ENCODE results near the gene IMMP2L.

Gene IMMP2L

GRCh38 chr7:111094419-111094818, 467.9 kb downstream of the IMMP2L start:
- DNase-seq: no peak

DNA sequence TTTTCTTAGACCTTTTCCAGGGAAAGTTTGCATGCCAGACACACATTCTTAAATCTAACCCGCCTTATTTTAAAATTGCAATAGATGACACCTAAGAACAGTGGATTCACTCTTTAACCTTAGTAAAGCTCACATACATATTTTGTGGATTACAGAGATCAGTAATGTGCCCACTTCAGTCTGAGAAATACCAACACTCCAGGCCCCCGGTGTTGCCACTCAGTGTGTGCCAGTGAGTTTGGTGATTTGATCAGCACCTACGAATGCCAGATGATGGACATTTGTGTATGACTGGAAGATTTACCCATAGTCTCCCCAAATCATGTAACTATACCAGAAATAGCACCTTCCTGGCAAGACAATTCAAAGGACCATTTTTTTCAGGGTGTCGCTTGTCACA, 468.8 kb downstream of the IMMP2L start:
- DNase-seq: no peak

DNA sequence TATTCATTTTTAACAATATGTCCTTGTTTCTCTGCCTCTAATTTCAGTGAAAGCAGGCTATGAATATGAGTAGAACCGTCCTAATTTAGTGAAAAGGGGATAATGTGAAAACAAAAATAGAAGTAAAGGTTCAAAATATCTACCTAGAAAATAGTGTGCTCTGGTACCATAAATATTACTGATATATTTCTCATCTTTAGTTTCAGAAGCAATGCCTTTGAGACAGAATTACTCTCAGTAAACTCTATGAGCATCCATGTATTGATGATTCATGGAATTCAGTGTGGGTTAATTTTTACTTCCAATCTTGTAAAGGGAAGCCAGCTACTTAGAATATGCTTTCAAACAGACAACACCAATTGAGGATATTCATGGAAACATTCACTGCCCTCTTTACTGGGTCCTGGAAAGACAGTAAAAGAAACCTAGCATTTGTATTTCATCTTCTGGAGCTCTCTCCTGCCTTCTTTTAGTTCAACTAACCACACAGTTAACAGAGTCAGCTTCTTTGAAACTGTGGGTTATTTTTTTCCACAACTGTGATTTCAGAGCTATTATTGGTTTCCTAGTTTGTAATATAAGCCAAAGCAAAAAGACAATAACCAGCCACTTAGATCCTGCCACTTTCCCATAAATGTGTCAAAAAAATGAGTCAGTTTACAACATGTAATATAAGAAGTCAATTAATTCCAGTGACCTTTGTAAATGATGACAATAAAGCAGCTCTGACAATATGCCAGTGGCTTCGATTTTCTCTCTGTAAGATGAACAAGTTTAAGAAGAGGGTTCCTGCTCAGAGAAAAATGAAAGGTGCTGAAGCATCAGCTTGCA, 469.7 kb downstream of the IMMP2L start:
- no peak for DNase-seq

- DNase-seq: no peak
These were observed 470.5 kb downstream of the IMMP2L start for GRCh38 chr7:111091593-111092358.

- peak; percentile 26 for DNase-seq
These were observed 471.4 kb downstream of the IMMP2L start, which contains the start of gene LRRN3 for GRCh38 chr7:111090846-111091245. LRRN3 (plus strand) TSS chr7:111091127; CDS start chr7:111122773, 31,646 bp downstream.

GRCh38 chr7:111089822-111090426, 472.4 kb downstream of the IMMP2L start:
- peak; percentile 49 for DNase-seq

GRCh38 chr7:111088328-111088727, 474.0 kb downstream of the IMMP2L start:
- DNase-seq: no peak

DNA sequence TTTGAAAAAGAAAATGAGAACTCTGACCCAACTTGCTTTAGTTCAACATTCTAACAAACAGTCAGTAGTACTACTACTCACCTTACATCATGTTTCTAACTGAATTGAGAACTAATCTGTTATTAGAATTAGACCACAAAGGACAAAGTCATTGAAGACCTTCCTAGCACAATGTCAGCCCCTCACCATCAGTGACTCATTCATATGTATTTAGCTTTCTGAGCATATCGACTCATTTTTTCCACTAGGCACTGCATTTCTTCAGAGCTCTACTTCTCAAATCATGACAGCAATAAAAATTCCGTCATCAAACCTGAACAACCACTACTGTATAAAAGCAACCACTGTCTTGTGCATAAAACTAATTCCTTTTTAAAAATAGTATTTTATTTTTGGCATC, 475.8 kb downstream of the IMMP2L start:
- DNase-seq: peak; percentile 60

DNA sequence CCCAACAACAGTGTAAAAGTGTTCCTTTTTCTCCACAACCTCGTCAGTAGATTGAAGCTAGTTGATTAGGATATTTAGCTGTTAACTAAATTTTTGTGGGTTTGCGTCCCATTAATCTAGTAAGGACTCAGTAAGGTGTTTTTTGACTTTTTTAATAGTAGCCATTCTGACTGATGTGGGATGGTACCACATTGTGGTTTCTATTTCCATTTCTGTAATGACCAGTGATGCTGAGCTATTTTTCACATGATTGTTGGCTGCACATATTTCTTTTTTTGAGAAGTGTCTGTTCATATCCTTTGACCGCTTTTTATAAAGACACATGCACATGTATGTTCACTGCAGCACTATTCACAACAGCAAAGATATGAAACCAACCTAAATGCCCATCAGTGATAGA, 476.9 kb downstream of the IMMP2L start:
- DNase-seq: no peak

- DNase-seq: peak; percentile 69
These were observed 478.9 kb downstream of the IMMP2L start for GRCh38 chr7:111083413-111083812.

DNA sequence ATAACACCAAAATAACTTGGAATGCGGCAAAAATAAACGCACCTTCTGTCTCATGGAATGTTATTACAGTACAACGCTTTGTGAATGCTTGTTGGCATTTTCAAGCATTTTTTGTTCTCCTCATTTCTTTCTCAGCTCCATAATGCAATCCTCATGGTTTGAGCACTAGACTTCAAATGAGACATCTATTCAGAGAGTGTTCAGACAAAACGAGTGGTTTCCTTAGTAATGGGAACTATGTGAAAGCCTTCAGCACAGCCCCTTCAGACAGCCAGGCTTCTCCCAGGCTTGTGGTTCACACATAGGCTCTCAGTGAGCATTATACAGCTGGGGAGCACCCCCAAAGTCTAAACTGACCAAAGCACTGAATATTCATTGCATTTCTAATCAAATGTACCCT, 479.9 kb downstream of the IMMP2L start:
- peak; percentile 76 for DNase-seq

GRCh38 chr7:111081546-111082267, 480.6 kb downstream of the IMMP2L start:
- no peak for DNase-seq

DNA sequence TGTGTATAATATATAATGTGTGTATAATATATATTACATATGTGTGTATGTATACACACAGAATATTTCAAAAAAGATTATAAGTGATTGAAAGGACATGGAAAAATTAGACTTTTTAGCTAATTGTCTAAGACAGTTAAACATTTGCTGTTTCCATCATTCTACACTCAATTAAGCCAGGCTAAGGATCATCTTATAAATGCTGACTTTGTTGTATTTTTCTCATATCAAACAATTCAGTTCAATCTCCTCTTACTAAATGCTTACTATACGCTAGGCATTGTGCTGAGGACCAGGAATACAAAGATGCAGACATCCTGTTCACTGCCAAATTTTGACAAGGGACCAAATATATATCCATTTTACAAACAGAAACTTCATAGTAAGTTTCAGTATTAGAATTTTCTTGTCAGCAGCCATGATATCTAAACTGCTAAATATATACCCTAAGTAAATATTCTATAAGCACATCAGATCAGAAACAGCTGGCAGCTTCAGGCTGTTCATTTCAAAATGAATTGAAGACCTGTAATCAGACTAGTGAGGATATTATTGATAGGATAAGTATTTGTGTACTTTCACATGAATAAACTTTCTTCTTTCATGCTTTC, 481.7 kb downstream of the IMMP2L start:
- no peak for DNase-seq

- DNase-seq: no peak
These were observed 485.3 kb downstream of the IMMP2L start for GRCh38 chr7:111077001-111077400.

DNA sequence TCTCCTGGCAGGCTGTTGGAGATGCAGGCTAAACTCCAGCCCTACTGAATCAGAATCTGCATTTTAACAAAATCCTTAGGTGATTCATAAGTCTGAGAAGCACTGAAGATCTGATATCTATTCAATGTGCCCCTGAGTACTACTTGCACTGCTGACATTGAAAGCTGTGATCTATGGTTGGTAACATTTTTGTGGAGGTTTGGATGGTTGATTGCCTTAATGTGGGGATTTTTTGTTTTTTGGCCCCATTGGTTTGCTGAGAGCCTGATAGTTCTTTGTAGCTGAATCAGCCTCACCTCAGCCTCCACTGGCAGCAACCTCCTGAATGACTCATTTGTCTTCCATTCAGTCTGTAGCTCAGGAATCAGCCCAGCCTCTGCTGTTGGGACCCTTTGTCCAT, 486.1 kb downstream of the IMMP2L start:
- DNase-seq: peak; percentile 85

- DNase-seq: no peak
These were observed 486.8 kb downstream of the IMMP2L start for GRCh38 chr7:111075498-111075897.

- DNase-seq: no peak
These were observed 487.5 kb downstream of the IMMP2L start for GRCh38 chr7:111074748-111075146.

DNA sequence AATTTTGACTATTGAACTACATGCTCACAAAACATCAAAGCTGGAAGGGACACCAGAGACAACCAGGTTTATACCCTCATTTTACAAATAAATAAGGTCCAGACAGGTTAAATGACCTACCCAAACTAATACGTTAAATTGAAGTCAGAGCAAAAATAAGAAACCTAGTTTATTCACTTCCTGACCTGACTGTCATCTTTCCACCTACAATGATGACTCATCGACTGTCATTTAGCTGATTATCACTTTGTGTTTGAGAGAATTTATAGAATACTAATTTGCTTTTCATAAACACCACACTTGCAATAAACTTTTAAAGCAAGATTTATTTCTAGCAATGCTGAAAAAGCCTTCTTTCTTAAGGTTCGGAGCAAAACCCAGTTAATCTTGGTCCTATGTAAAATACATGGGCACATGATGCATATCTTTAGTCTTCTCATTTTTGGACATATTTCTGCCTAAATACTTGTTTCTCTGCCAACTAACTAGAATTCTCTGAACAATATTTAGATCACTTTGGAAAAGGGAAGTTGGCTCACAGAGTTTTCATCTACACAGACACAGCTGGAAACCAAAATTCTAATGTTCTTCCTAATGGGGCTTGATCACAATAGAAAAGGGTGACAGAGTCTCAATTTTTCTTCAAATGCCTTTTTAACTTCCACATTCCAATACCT, 488.1 kb downstream of the IMMP2L start:
- peak; percentile 37 for DNase-seq

- peak; percentile 49 for DNase-seq
These were observed 489.6 kb downstream of the IMMP2L start for GRCh38 chr7:111072658-111073057.

GRCh38 chr7:111071556-111071955, 490.7 kb downstream of the IMMP2L start:
- DNase-seq: no peak

GRCh38 chr7:111068618-111069017, 493.7 kb downstream of the IMMP2L start:
- DNase-seq: no peak

DNA sequence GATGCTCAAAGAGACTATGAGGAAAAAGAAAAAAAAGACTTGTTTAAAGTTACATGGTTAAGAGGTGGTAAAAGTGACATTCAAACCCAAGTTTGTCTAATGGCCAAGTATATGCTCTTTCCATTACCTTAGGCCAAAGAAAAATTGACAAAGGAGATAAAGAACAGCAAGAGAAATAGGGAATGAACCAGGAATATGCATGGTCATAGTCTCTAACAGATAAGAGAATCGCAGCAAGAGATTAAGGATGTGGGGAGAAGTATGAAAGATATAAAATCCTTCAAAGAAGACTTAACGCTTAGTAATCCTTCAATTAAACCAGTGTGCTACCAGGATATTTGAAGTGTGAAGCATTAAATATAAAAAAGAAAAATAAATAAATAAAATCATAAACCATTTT, 494.6 kb downstream of the IMMP2L start:
- no peak for DNase-seq
